Right atrium auricular region (tissue), 2 donors: ENCODE data around the gene DNAJA2. TPM values are rescaled to one million over a fixed set of nuclear protein-coding genes. Genes with fewer than 3 reads are reported as not detected.

Experiments used
- DNase-seq: peaks from one replicate; pipeline ENCODE4 v3.0.0-alpha.2; 2019; ENCODE audit warnings: low spot score
- H3K27ac ChIP-seq, 2 donors: fragments of 200-600 bp; sonication (generic); 1 replicate in 1 of 2; 2 replicates in 1 of 2; pipeline ENCODE4 v1.5.1; 2016 to 2019
- H3K27me3 ChIP-seq, 2 donors: fragments of 200-600 bp; sonication (generic); one replicate each; pipeline versions ENCODE4 v1.5.1 to v1.6.0; 2017 to 2019
- H3K36me3 ChIP-seq: fragments of 200-600 bp; sonication (generic); one replicate; pipeline ENCODE4 v1.5.1; 2016
- H3K4me1 ChIP-seq, 2 donors: fragments of 200-600 bp; sonication (generic); one replicate each; pipeline versions ENCODE4 v1.5.1 to v1.6.0; 2017 to 2019
- H3K4me3 ChIP-seq, 2 donors: fragments of 200-600 bp; sonication (generic); 1 replicate in 1 of 2; 2 replicates in 1 of 2; pipeline ENCODE4 v1.5.1; 2017 to 2019; ENCODE audit warnings: mild to moderate bottlenecking in 1 of 2, moderate library complexity in 1 of 2
- H3K9me3 ChIP-seq, 2 donors: fragments of 200-600 bp; sonication (generic); one replicate each; pipeline ENCODE4 v1.5.1; 2019
- total RNA-seq, 2 donors: library from RNA; depleted of rRNA; stranded (reverse); fragments of >200 nt; gene quantifications; one replicate each; pipeline ENCODE4 v1.1.0, GENCODE V29; 2016
- TF ChIP-seq, protein P1 (sequence below), 2 donors: fragments of 200-600 bp; sonication (generic); IDR thresholded peaks; one replicate each; pipeline ENCODE4 v1.5.1; 2019; ENCODE audit warnings: antibody characterized with exemption in 2 of 2

Gene DNAJA2
- total RNA-seq, 2 donors from 2014 or later, result 50.6 to 74.0 TPM

DNA sequence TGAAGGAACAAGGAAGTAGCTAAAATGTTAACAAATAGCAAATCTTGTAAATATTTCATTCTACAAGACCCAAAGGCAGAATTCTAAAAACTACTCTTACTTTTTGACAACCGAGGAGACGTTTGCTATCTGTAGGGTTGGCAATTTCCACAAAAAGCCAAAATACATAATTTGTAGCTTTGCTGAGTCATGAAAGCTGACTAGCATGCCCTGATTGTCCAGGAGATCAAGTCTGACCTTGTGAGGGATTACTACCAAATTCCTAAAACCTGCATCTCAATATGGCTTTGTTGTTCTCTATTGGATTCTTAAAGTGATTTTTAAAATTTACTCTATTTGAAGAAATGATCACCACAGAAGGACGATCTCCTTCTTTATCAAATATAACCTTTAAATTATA is 10.8 kb downstream of the DNAJA2 start:
- Histone ChIP-seq H3K4me1 (peaks cover 0 to 12% of the 10 kb centered on the region in 2 donors), H3K36me3 (peaks cover 94% of the 10 kb centered on the region), H3K27me3 (no peaks in the 10 kb centered on the region), H3K27ac (peak overlapping the region in 1 of 2 donors; percentile 4), H3K4me3 (no peak overlapping the region), H3K9me3 (no peaks in the 10 kb centered on the region)
- TF ChIP-seq, protein P1, sequence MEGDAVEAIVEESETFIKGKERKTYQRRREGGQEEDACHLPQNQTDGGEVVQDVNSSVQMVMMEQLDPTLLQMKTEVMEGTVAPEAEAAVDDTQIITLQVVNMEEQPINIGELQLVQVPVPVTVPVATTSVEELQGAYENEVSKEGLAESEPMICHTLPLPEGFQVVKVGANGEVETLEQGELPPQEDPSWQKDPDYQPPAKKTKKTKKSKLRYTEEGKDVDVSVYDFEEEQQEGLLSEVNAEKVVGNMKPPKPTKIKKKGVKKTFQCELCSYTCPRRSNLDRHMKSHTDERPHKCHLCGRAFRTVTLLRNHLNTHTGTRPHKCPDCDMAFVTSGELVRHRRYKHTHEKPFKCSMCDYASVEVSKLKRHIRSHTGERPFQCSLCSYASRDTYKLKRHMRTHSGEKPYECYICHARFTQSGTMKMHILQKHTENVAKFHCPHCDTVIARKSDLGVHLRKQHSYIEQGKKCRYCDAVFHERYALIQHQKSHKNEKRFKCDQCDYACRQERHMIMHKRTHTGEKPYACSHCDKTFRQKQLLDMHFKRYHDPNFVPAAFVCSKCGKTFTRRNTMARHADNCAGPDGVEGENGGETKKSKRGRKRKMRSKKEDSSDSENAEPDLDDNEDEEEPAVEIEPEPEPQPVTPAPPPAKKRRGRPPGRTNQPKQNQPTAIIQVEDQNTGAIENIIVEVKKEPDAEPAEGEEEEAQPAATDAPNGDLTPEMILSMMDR (IDR thresholded peaks at IDR 0.05), result no peak
- no peak for DNase-seq

DNA sequence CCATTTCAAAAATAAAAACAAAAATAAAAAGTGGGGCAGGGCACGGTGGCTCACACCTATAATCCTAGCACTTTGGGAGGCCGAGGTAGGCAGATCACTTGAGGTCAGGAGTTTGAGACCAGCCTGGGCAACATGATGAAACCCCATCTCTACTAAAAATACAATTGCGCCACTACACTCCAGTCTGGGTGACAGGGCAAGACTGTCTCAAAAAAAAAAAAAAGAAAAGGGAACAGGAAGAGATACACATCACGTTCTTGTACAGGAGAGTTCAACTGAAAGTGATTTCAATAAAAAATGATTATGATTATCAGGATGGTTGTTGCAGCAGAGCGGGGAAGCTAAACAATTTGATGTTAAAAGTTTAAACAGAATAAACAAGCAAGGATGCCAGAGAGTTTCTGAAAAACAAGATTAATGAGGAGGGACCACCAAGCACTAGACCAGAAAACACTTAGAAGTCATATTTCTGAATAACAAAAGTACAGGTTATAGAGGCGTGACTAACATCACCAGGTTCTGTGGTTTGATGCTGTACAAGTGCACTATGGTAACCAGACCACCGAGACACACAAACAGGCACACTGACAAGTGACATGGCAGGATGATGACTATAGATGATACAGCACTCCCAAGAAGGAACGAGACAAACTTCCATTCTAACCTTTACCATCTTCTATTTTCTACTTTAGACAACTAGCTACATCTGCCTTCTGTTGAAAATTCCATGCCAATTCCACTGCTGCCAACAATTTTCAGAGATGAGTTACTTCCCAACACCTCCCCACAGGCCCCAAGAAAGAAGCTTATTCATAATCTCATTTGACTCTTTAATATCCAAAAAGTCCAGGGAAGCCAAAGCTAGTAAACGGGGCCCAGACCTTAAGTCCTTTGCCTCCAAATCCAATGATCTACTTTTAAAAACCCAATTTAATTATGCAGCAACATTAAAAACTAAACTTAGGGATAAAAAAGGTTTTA is 11.8 kb downstream of the DNAJA2 start:
- Histone ChIP-seq H3K4me1 (peaks cover 0 to 12% of the 10 kb centered on the region in 2 donors), H3K9me3 (no peaks in the 10 kb centered on the region), H3K36me3 (peaks cover 91% of the 10 kb centered on the region), H3K27ac (peak overlapping the region in 1 of 2 donors; percentile 4), H3K27me3 (no peaks in the 10 kb centered on the region), H3K4me3 (no peak overlapping the region)
- no peak for DNase-seq
- TF ChIP-seq, protein P1 (IDR thresholded peaks at IDR 0.05), result no peak

GRCh38 chr16:46954562-46954961 is 18.9 kb downstream of the DNAJA2 start:
- Histone ChIP-seq H3K4me3 (no peak overlapping the region), H3K4me1 (no peaks in the 10 kb centered on the region), H3K36me3 (peaks cover 55% of the 10 kb centered on the region), H3K27ac (no peak overlapping the region), H3K27me3 (no peaks in the 10 kb centered on the region), H3K9me3 (no peaks in the 10 kb centered on the region)
- DNase-seq, result no peak
- TF ChIP-seq, protein P1 (IDR thresholded peaks at IDR 0.05), result no peak

- TF ChIP-seq, protein P1 (IDR thresholded peaks at IDR 0.05), result no peak
- H3K36me3 ChIP-seq, result peaks cover 13% of the 10 kb centered on the region
- H3K27ac ChIP-seq, result no peak overlapping the region
- no peaks in the 10 kb centered on the region for H3K9me3 ChIP-seq
- no peaks in the 10 kb centered on the region for H3K4me1 ChIP-seq
- DNase-seq, result no peak
- H3K4me3 ChIP-seq, result no peak overlapping the region
- H3K27me3 ChIP-seq, result no peaks in the 10 kb centered on the region
Measured at GRCh38 chr16:46950009-46950408, 23.5 kb downstream of the DNAJA2 start.

- TF ChIP-seq, protein P1 (IDR thresholded peaks at IDR 0.05), result no peak
- Histone ChIP-seq H3K9me3 (no peaks in the 10 kb centered on the region), H3K36me3 (peaks cover 7% of the 10 kb centered on the region), H3K4me1 (no peaks in the 10 kb centered on the region), H3K27me3 (no peaks in the 10 kb centered on the region), H3K4me3 (no peak overlapping the region), H3K27ac (no peak overlapping the region)
- no peak for DNase-seq
Measured at GRCh38 chr16:46949241-46949892, 24.1 kb downstream of the DNAJA2 start.
